HCT116 (cell line): ENCODE results near the gene KRTAP10-8. TPM values are rescaled to one million over a fixed set of nuclear protein-coding genes. Genes with fewer than 3 reads are reported as not detected.

Experiments
- ATAC-seq: fragments of 200-7000 bp; cut with Tn5 transposase; 2 replicates; pipeline ENCODE4 v1.9.1; 2020; ENCODE audit warnings: mild to moderate bottlenecking, moderate library complexity
- BruUV-seq: library from RNA; stranded (reverse); fragments of 400-500 nt; replicated peaks from 2 replicates; lab custom pipeline; 2021; lab: Mats Ljungman, UMichigan
- CTCF ChIA-PET: fragments of 300-600 bp; sonication (Branson Sonifier 250); formaldehyde crosslinking; loops from one replicate; lab custom pipeline; 2021; ENCODE audit warnings: antibody characterized with exemption; lab: Charles Lee
- POLR2A ChIA-PET: fragments of 300-600, 350-600 bp; sonication (Branson Sonifier 250); formaldehyde crosslinking; loops from one replicate; lab custom pipeline; 2021; ENCODE audit warnings: antibody characterized with exemption; lab: Charles Lee
- RAD21 ChIA-PET, 2 experiments: fragments of 300-600 bp; sonication (Branson Sonifier 250); formaldehyde crosslinking; loops; one replicate each; lab custom pipeline; 2023; ENCODE audit warnings: low total read pairs in 2 of 2; ENCODE audit not compliant: uncharacterized antibody in 2 of 2, unreplicated experiment in 2 of 2, low non-redundant PET in 1 of 2; lab: Charles Lee
- DNase-seq: peaks from one replicate; pipeline ENCODE4 v3.0.0-alpha.2; 2010; ENCODE audit warnings: low read depth, low spot score
- H2AFZ ChIP-seq: fragments of 200-600 bp; shearing (Covaris generic), sonication (generic); 2 replicates; pipeline ENCODE4 v1.6.1; 2017; ENCODE audit warnings: low read depth, mixed run types, mixed read lengths, antibody characterized with exemption, low read length; ENCODE audit not compliant: poor library complexity, severe bottlenecking
- H3K27ac ChIP-seq: 2 replicates; pipeline ENCODE4 v1.5.1; 2012; ENCODE audit warnings: low read depth, low read length
- H3K27me3 ChIP-seq: fragments of 200-600 bp; sonication (generic); 2 replicates; pipeline ENCODE4 v1.6.1; 2016; ENCODE audit warnings: mixed run types, low read length, mixed read lengths; ENCODE audit not compliant: insufficient read depth
- H3K36me3 ChIP-seq, 2 experiments: fragments of 200-500 bp in 1 of 2; fragments of 200-600 bp in 1 of 2; sonication (Bioruptor generic) in 1 of 2; sonication (generic) in 1 of 2; 2 replicates each; pipeline versions ENCODE4 v1.5.1 to v1.6.1; 2014 to 2016; ENCODE audit warnings: low read length in 2 of 2, inconsistent platforms in 1 of 2, mixed read lengths in 1 of 2, mixed run types in 1 of 2; ENCODE audit not compliant: insufficient read depth in 2 of 2, control insufficient read depth in 1 of 2
- H3K4me1 ChIP-seq, 2 experiments: fragments of 200-600 bp in 1 of 2; sonication (generic) in 1 of 2; 2 replicates each; pipeline versions ENCODE4 v1.5.1 to v1.6.1; 2012 to 2017; ENCODE audit warnings: low read length in 2 of 2, inconsistent platforms in 1 of 2, mild to moderate bottlenecking in 1 of 2, mixed read lengths in 1 of 2, mixed run types in 1 of 2, moderate library complexity in 1 of 2; ENCODE audit not compliant: insufficient read depth in 2 of 2, control insufficient read depth in 1 of 2
- H3K4me2 ChIP-seq: fragments of 200-600 bp; sonication (generic); 2 replicates; pipeline ENCODE4 v1.6.1; 2017; ENCODE audit warnings: mixed run types, low read length, mixed read lengths
- H3K4me3 ChIP-seq, 2 experiments: fragments of 200-600 bp in 1 of 2; sonication (generic) in 1 of 2; replicated peaks in 1 of 2; 2 replicates each; pipeline ENCODE4 v1.5.1; 2011 to 2016; ENCODE audit warnings: low read length in 2 of 2, control low read depth in 1 of 2, low read depth in 1 of 2, mild to moderate bottlenecking in 1 of 2, mixed read lengths in 1 of 2, mixed run types in 1 of 2
- H3K79me2 ChIP-seq: fragments of 200-600 bp; sonication (generic); 2 replicates; pipeline ENCODE4 v1.6.1; 2017; ENCODE audit warnings: mild to moderate bottlenecking, mixed run types, low read length, moderate library complexity, mixed read lengths; ENCODE audit not compliant: insufficient read depth
- H3K9ac ChIP-seq: fragments of 200-600 bp; sonication (generic); 2 replicates; pipeline ENCODE4 v1.6.1; 2016; ENCODE audit warnings: low read length, mixed read lengths
- H3K9me2 ChIP-seq: fragments of 200-600 bp; sonication (generic), shearing (Covaris generic); 2 replicates; pipeline ENCODE4 v1.6.1; 2017; ENCODE audit warnings: mixed run types, mild to moderate bottlenecking, moderate library complexity; ENCODE audit not compliant: insufficient read depth
- H3K9me3 ChIP-seq, 2 experiments: fragments of 200-500 bp in 1 of 2; fragments of 200-600 bp in 1 of 2; sonication (Bioruptor generic) in 1 of 2; sonication (generic) in 1 of 2; 2 replicates each; pipeline ENCODE4 v1.6.1; 2014 to 2017; ENCODE audit warnings: low read length in 2 of 2, mixed read lengths in 2 of 2, inconsistent platforms in 1 of 2, low read depth in 1 of 2, mild to moderate bottlenecking in 1 of 2, mixed run types in 1 of 2, moderate library complexity in 1 of 2; ENCODE audit not compliant: control insufficient read depth in 1 of 2, insufficient read depth in 1 of 2
- H4K20me1 ChIP-seq: fragments of 200-600 bp; sonication (generic), shearing (Covaris generic); 2 replicates; pipeline ENCODE4 v1.6.1; 2017; ENCODE audit warnings: mixed run types, mild to moderate bottlenecking, moderate library complexity; ENCODE audit not compliant: insufficient read depth
- CBX3 ChIP-seq: IDR thresholded peaks from 2 replicates; pipeline ENCODE4 v1.6.1; 2012; ENCODE audit warnings: low read depth
- CEBPB ChIP-seq: IDR thresholded peaks from 2 replicates; pipeline ENCODE4 v1.6.1; 2012; ENCODE audit warnings: low read depth
- ELF1 ChIP-seq: IDR thresholded peaks from 2 replicates; pipeline ENCODE4 v1.6.1; 2012; ENCODE audit warnings: low read depth, borderline replicate concordance
- EZH2 ChIP-seq: fragments of 200-600 bp; sonication (generic); IDR thresholded peaks from 2 replicates; pipeline ENCODE4 v1.6.1; 2017; ENCODE audit warnings: antibody characterized with exemption, mixed run types
- EZH2phosphoT487 ChIP-seq: fragments of 200-600 bp; IDR thresholded peaks from 2 replicates; pipeline ENCODE4 v1.6.1; 2018; ENCODE audit warnings: antibody characterized with exemption, borderline replicate concordance
- FOSL1 ChIP-seq: IDR thresholded peaks from 2 replicates; pipeline ENCODE4 v1.6.1; 2012; ENCODE audit warnings: low read depth
- JUND ChIP-seq: IDR thresholded peaks from 2 replicates; pipeline ENCODE4 v1.6.1; 2012
- POLR2A ChIP-seq: IDR thresholded peaks from 2 replicates; pipeline ENCODE4 v1.7.0; 2011; ENCODE audit warnings: borderline replicate concordance; ENCODE audit not compliant: insufficient read depth, insufficient read length; ENCODE audit errors: extremely low read depth
- RAD21 ChIP-seq: IDR thresholded peaks from 2 replicates; pipeline ENCODE4 v1.6.1; 2012; ENCODE audit warnings: low read depth, mild to moderate bottlenecking
- SP1 ChIP-seq: IDR thresholded peaks from 2 replicates; pipeline ENCODE4 v1.6.1; 2012; ENCODE audit warnings: low read depth
- SRF ChIP-seq: IDR thresholded peaks from 2 replicates; pipeline ENCODE4 v1.6.1; 2012; ENCODE audit warnings: low read depth
- TCF7L2 ChIP-seq: IDR thresholded peaks from 2 replicates; pipeline ENCODE4 v1.7.0; 2011; ENCODE audit warnings: borderline replicate concordance, inconsistent platforms; ENCODE audit not compliant: insufficient read depth, insufficient read length; ENCODE audit errors: extremely low read depth
- YY1 ChIP-seq: IDR thresholded peaks from 2 replicates; pipeline ENCODE4 v1.6.1; 2011; ENCODE audit warnings: low read length, low read depth, moderate library complexity, mild to moderate bottlenecking; ENCODE audit not compliant: insufficient replicate concordance; ENCODE audit errors: extremely low read depth
- ZNF274 ChIP-seq: fragments of 200-500 bp; sonication (Bioruptor generic); IDR thresholded peaks from 2 replicates; pipeline ENCODE4 v1.6.1; 2014; ENCODE audit warnings: mild to moderate bottlenecking, low read depth, low read length, inconsistent platforms
- intact Hi-C: fragments of 100-400 bp; cut with micrococcal nuclease; formaldehyde crosslinking; loops from 2 replicates; pipeline ENCODE4 v1.10.0; 2022
- total RNA-seq: library from RNA; stranded (reverse); gene quantifications from one replicate; pipeline ENCODE4 v1.2.1, GENCODE V29; 2021; ENCODE audit not compliant: unreplicated experiment
- TF ChIP-seq, protein P1 (sequence below), 3 experiments: fragments of 200-600 bp in 1 of 3; sonication (generic) in 1 of 3; IDR thresholded peaks in 2 of 3; conservative IDR thresholded peaks in 1 of 3; 2 replicates each; pipeline ENCODE4 v1.5.1; 2012 to 2017; ENCODE audit warnings: low read depth in 2 of 3, low read length in 2 of 3, antibody characterized with exemption in 1 of 3, borderline replicate concordance in 1 of 3, control low read depth in 1 of 3, mild to moderate bottlenecking in 1 of 3, mixed read lengths in 1 of 3, mixed run types in 1 of 3, moderate library complexity in 1 of 3; ENCODE audit not compliant: insufficient read depth in 1 of 3

The KRTAP10-8 gene
- total RNA-seq, 1 experiment from 2014 or later = not detected

GRCh38 chr21:44571296-44571695, 40.6 kb upstream of the KRTAP10-8 start:
- no peak for ATAC-seq
- Histone ChIP-seq H3K4me3 (no peak overlapping the region), H3K36me3 (no peaks in the 10 kb centered on the region), H3K9ac (no peak overlapping the region), H3K4me2 (no peak overlapping the region), H3K79me2 (no peaks in the 10 kb centered on the region), H2AFZ (no peak overlapping the region), H4K20me1 (no peaks in the 10 kb centered on the region), H3K9me2 (no peaks in the 10 kb centered on the region), H3K4me1 (peaks cover 0 to 3% of the 10 kb centered on the region in 2 experiments; a peak in 1 of 4 replicates), H3K9me3 (no peaks in the 10 kb centered on the region), H3K27me3 (peaks cover 6% of the 10 kb centered on the region), H3K27ac (no peak overlapping the region)
- ChIA-PET RAD21 (no interaction called here), POLR2A (no interaction called here), CTCF (no interaction called here)
- TF ChIP-seq ELF1 (no peak), POLR2A (no peak), YY1 (no peak), EZH2phosphoT487 (no peak)
- no peak for DNase-seq
- intact Hi-C loops = no loop called here
- BruUV-seq = no TSS peak

- Histone ChIP-seq H3K4me3 (no peak overlapping the region), H3K27ac (no peak overlapping the region), H2AFZ (no peak overlapping the region), H3K27me3 (peaks cover 6% of the 10 kb centered on the region), H3K36me3 (no peaks in the 10 kb centered on the region), H3K9me2 (no peaks in the 10 kb centered on the region), H3K79me2 (no peaks in the 10 kb centered on the region), H3K4me1 (peaks cover 0 to 3% of the 10 kb centered on the region in 2 experiments; a peak in 1 of 4 replicates), H3K9me3 (peaks cover 0 to 4% of the 10 kb centered on the region in 2 experiments; a peak in 2 of 4 replicates), H3K4me2 (no peak overlapping the region), H4K20me1 (no peaks in the 10 kb centered on the region), H3K9ac (no peak overlapping the region)
- RAD21 ChIA-PET = no interaction called here
- ATAC-seq (no peak), DNase-seq (no peak)
- POLR2A ChIA-PET = no interaction called here
- no peak for TF ChIP-seq RAD21
- TF ChIP-seq, protein P1, sequence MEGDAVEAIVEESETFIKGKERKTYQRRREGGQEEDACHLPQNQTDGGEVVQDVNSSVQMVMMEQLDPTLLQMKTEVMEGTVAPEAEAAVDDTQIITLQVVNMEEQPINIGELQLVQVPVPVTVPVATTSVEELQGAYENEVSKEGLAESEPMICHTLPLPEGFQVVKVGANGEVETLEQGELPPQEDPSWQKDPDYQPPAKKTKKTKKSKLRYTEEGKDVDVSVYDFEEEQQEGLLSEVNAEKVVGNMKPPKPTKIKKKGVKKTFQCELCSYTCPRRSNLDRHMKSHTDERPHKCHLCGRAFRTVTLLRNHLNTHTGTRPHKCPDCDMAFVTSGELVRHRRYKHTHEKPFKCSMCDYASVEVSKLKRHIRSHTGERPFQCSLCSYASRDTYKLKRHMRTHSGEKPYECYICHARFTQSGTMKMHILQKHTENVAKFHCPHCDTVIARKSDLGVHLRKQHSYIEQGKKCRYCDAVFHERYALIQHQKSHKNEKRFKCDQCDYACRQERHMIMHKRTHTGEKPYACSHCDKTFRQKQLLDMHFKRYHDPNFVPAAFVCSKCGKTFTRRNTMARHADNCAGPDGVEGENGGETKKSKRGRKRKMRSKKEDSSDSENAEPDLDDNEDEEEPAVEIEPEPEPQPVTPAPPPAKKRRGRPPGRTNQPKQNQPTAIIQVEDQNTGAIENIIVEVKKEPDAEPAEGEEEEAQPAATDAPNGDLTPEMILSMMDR (IDR thresholded peaks at IDR 0.05 in 2 of 3, conservative IDR thresholded peaks at IDR 0.05 in 1 of 3; ENCODE audit: borderline replicate concordance in 1 of 3, insufficient read depth in 1 of 3, low read depth in 2 of 3, low read length in 2 of 3) = no peak
- no peak for TF ChIP-seq CBX3
- TF ChIP-seq YY1 = no peak
- TF ChIP-seq JUND = no peak
- no peak for TF ChIP-seq SP1
- no peak for TF ChIP-seq TCF7L2
- TF ChIP-seq EZH2 = no peak
- TF ChIP-seq CEBPB = no peak
- TF ChIP-seq EZH2phosphoT487 = no peak
- no peak for TF ChIP-seq SRF
- no peak for TF ChIP-seq ELF1
- TF ChIP-seq FOSL1 = no peak
- TF ChIP-seq ZNF274 = no peak
- intact Hi-C loops = no loop called here
- CTCF ChIA-PET = no interaction called here
- BruUV-seq = no TSS peak
Measured at GRCh38 chr21:44571844-44572782, 39.8 kb upstream of the KRTAP10-8 start.
